WTC11 (cell line): ENCODE data around the gene LARP4. TPM values are rescaled to one million over a fixed set of nuclear protein-coding genes. Genes with fewer than 3 reads are reported as not detected.
"Not testable (repeated sequence)": the region's sequence is repeated elsewhere in the genome, so short reads cannot be mapped to it uniquely, and the experiment has no call there.

ENCODE experiments used
- ATAC-seq: fragments of 200-7000 bp; cut with Tn5 transposase; 2 replicates; pipeline ENCODE4 v1.10.0; 2021; ENCODE audit warnings: mild to moderate bottlenecking, moderate library complexity
- CTCF ChIA-PET: fragments of 300-600 bp; sonication (Branson Sonifier 250); formaldehyde crosslinking; loops from one replicate; lab custom pipeline; 2021; ENCODE audit warnings: antibody characterized with exemption; lab: Charles Lee
- POLR2A ChIA-PET: fragments of 350-600 bp; sonication (Branson Sonifier 250); formaldehyde crosslinking; loops from one replicate; lab custom pipeline; 2021; ENCODE audit warnings: antibody characterized with exemption; lab: Charles Lee
- DNase-seq: peaks from one replicate; pipeline ENCODE4 v3.0.0; 2021; ENCODE audit warnings: low spot score
- H3K27ac Mint-ChIP-seq: 2 replicates; pipeline ENCODE4 v1.8.0; 2021; ENCODE audit warnings: mixed read lengths
- H3K27me3 Mint-ChIP-seq: 2 replicates; pipeline ENCODE4 v1.8.0; 2021; ENCODE audit warnings: low read depth, mild to moderate bottlenecking, moderate library complexity, mixed read lengths
- H3K36me3 Mint-ChIP-seq: 2 replicates; pipeline ENCODE4 v1.8.0; 2021; ENCODE audit warnings: mixed read lengths
- H3K4me1 Mint-ChIP-seq: 2 replicates; pipeline ENCODE4 v1.8.0; 2022; ENCODE audit warnings: mixed read lengths
- H3K4me3 Mint-ChIP-seq: 2 replicates; pipeline ENCODE4 v1.8.0; 2021; ENCODE audit warnings: mild to moderate bottlenecking, moderate library complexity, mixed read lengths
- H3K9me3 Mint-ChIP-seq: 2 replicates; pipeline ENCODE4 v1.8.0; 2021; ENCODE audit warnings: mixed read lengths
- ATF2 ChIP-seq: sonication (generic); formaldehyde crosslinking; IDR thresholded peaks from 2 replicates; pipeline ENCODE4 v1.8.1; 2022; ENCODE audit warnings: low read depth, missing genetic modification reagents, borderline replicate concordance
- CBFB ChIP-seq: sonication (generic); formaldehyde crosslinking; IDR thresholded peaks from 2 replicates; pipeline ENCODE4 v1.8.1; 2022; ENCODE audit warnings: mild to moderate bottlenecking, low read depth, missing genetic modification reagents
- CREB1 ChIP-seq: sonication (generic); formaldehyde crosslinking; IDR thresholded peaks from 2 replicates; pipeline ENCODE4 v1.8.0; 2023; ENCODE audit warnings: mild to moderate bottlenecking, missing genetic modification reagents
- ERG ChIP-seq: fragments of 250-450 bp; sonication (Bioruptor Pico); IDR thresholded peaks from 2 replicates; pipeline ENCODE4 v1.8.0; 2021; ENCODE audit warnings: mild to moderate bottlenecking
- ETV6 ChIP-seq: sonication (generic); formaldehyde crosslinking; IDR thresholded peaks from 2 replicates; pipeline ENCODE4 v1.8.1; 2022; ENCODE audit warnings: mild to moderate bottlenecking, missing genetic modification reagents
- FOXJ3 ChIP-seq: sonication (generic); formaldehyde crosslinking; IDR thresholded peaks from 2 replicates; pipeline ENCODE4 v1.9.0; 2021; ENCODE audit warnings: missing genetic modification reagents, mild to moderate bottlenecking, borderline replicate concordance
- GTF2I ChIP-seq: fragments of 250-450 bp; sonication (Bioruptor Pico); conservative IDR thresholded peaks from 2 replicates; pipeline ENCODE4 v1.4.0; 2021; ENCODE audit warnings: mild to moderate bottlenecking
- HMGA2 ChIP-seq: fragments of 250-450 bp; sonication (Bioruptor Pico); IDR thresholded peaks from 2 replicates; pipeline ENCODE4 v1.4.0; 2021; ENCODE audit warnings: mild to moderate bottlenecking, moderate library complexity
- IRF2 ChIP-seq: sonication (generic); formaldehyde crosslinking; IDR thresholded peaks from 2 replicates; pipeline ENCODE4 v1.8.0; 2022; ENCODE audit warnings: low read depth, missing genetic modification reagents, borderline replicate concordance
- JUN ChIP-seq: sonication (generic); formaldehyde crosslinking; IDR thresholded peaks from 2 replicates; pipeline ENCODE4 v1.8.0; 2023; ENCODE audit warnings: mild to moderate bottlenecking, missing genetic modification reagents
- KAT7 ChIP-seq: sonication (generic); formaldehyde crosslinking; IDR thresholded peaks from 2 replicates; pipeline ENCODE4 v1.8.1; 2023; ENCODE audit warnings: missing genetic modification reagents, mild to moderate bottlenecking, borderline replicate concordance
- OVOL2 ChIP-seq: fragments of 250-450 bp; sonication (Bioruptor Pico); IDR thresholded peaks from 2 replicates; pipeline ENCODE4 v1.9.0; 2021; ENCODE audit warnings: mild to moderate bottlenecking, borderline replicate concordance
- ZNF121 ChIP-seq: sonication (generic); formaldehyde crosslinking; IDR thresholded peaks from 2 replicates; pipeline ENCODE4 v1.8.0; 2023; ENCODE audit warnings: missing genetic modification reagents
- ZNF138 ChIP-seq: sonication (generic); formaldehyde crosslinking; conservative IDR thresholded peaks from 2 replicates; pipeline ENCODE4 v1.8.1; 2022; ENCODE audit warnings: mild to moderate bottlenecking, moderate library complexity, missing genetic modification reagents
- ZNF263 ChIP-seq: sonication (generic); formaldehyde crosslinking; IDR thresholded peaks from 2 replicates; pipeline ENCODE4 v1.8.1; 2022; ENCODE audit warnings: low read depth, mild to moderate bottlenecking, moderate library complexity, missing genetic modification reagents
- ZNF425 ChIP-seq: fragments of 250-450 bp; sonication (Bioruptor Pico); conservative IDR thresholded peaks from 2 replicates; pipeline ENCODE4 v1.9.0; 2021; ENCODE audit warnings: mild to moderate bottlenecking
- ZNF671 ChIP-seq: fragments of 250-450 bp; sonication (Bioruptor Pico); IDR thresholded peaks from 2 replicates; pipeline ENCODE4 v1.8.0; 2021; ENCODE audit warnings: mild to moderate bottlenecking
- ZSCAN18 ChIP-seq: fragments of 250-450 bp; sonication (Bioruptor Pico); IDR thresholded peaks from 2 replicates; pipeline ENCODE4 v2.1.2; 2022; ENCODE audit warnings: mild to moderate bottlenecking, moderate library complexity
- total RNA-seq: library from RNA; stranded (reverse); gene quantifications from 3 replicates; pipeline ENCODE4 v1.2.3, GENCODE V29; 2021

The LARP4 gene
- total RNA-seq, 1 experiment from 2014 or later = 73.9 TPM

GRCh38 chr12:50415899-50416479, 15.3 kb downstream of the LARP4 start (continued):
- TF ChIP-seq ATF2 (CRISPR knock-in tag) (no peak), ERG (CRISPR knock-in tag) (no peak)

GRCh38 chr12:50419112-50419909, 18.6 kb downstream of the LARP4 start:
- H3K9me3 Mint-ChIP-seq = no peaks in the 10 kb centered on the region
- H3K27ac Mint-ChIP-seq = peak overlapping the region; percentile 45
- H3K4me3 Mint-ChIP-seq = no peak overlapping the region
- H3K4me1 Mint-ChIP-seq = peaks cover 19% of the 10 kb centered on the region
- no peaks in the 10 kb centered on the region for H3K27me3 Mint-ChIP-seq
- ChIA-PET POLR2A (no interaction called here), CTCF (no interaction called here)
- DNase-seq (no peak), ATAC-seq (0 out of 2 replicates have a peak, but pooled peaks have one; percentile 18)
- no peak for TF ChIP-seq FOXJ3 (CRISPR knock-in tag)
- TF ChIP-seq KAT7 (CRISPR knock-in tag) = no peak
- TF ChIP-seq CBFB = no peak
- no peak for TF ChIP-seq CREB1
- TF ChIP-seq ZNF138 (CRISPR knock-in tag) = no peak
- TF ChIP-seq ZNF121 (CRISPR knock-in tag) = peak; percentile 86
- no peak for TF ChIP-seq ZSCAN18 (CRISPR knock-in tag)
- no peak for TF ChIP-seq JUN
- peaks cover 12% of the 10 kb centered on the region; the same call in 1 of the 2 replicates for H3K36me3 Mint-ChIP-seq

GRCh38 chr12:50422855-50423254, 22.2 kb downstream of the LARP4 start:
- peaks cover 26% of the 10 kb centered on the region for H3K4me1 Mint-ChIP-seq
- DNase-seq, H3K4me3 Mint-ChIP-seq, POLR2A ChIA-PET, ATAC-seq, H3K27ac Mint-ChIP-seq, H3K27me3 Mint-ChIP-seq, H3K9me3 Mint-ChIP-seq, H3K36me3 Mint-ChIP-seq: not testable (repeated sequence)
- CTCF ChIA-PET = interaction anchor here (0.6 kb wide), 1 partner anchor 1646 kb away, joined by 3 read pairs; no protein-coding TSS in a partner anchor

GRCh38 chr12:50423342-50423741, 22.7 kb downstream of the LARP4 start:
- TF ChIP-seq ZNF121 (CRISPR knock-in tag) = peak; percentile 52; the same call in 1 of the 2 replicates
- H3K36me3 Mint-ChIP-seq, H3K27me3 Mint-ChIP-seq, ATAC-seq, H3K9me3 Mint-ChIP-seq, POLR2A ChIA-PET, CTCF ChIA-PET, DNase-seq, H3K27ac Mint-ChIP-seq, H3K4me3 Mint-ChIP-seq: not testable (repeated sequence)
- H3K4me1 Mint-ChIP-seq = peaks cover 24% of the 10 kb centered on the region

- Mint-ChIP-seq H3K4me1 (peaks cover 20% of the 10 kb centered on the region), H3K27ac (peak overlapping the region; percentile 73), H3K27me3 (no peaks in the 10 kb centered on the region), H3K36me3 (peaks cover 15% of the 10 kb centered on the region), H3K4me3 (peak overlapping the region; percentile 29), H3K9me3 (no peaks in the 10 kb centered on the region)
- ChIA-PET POLR2A (interaction anchor here (0.6 kb wide), 1 partner anchor 82 kb away, joined by 4 read pairs; no protein-coding TSS in a partner anchor), CTCF (interaction anchor here (0.6 kb wide), 1 partner anchor 113 kb away, joined by 3 read pairs; no protein-coding TSS in a partner anchor)
- DNase-seq (peak; percentile 17), ATAC-seq (peak; percentile 97)
- TF ChIP-seq ZNF425 (CRISPR knock-in tag) (no peak), OVOL2 (CRISPR knock-in tag) (no peak), GTF2I (CRISPR knock-in tag) (no peak), IRF2 (CRISPR knock-in tag) (no peak), ZNF671 (CRISPR knock-in tag) (no peak), CREB1 (no peak), ETV6 (no peak), KAT7 (CRISPR knock-in tag) (no peak), ZNF263 (CRISPR knock-in tag) (no peak), HMGA2 (CRISPR knock-in tag) (no peak), JUN (no peak)
Measured at GRCh38 chr12:50425589-50426258, 25.0 kb downstream of the LARP4 start.
